GM21825 (cell line): ENCODE measurements around the gene ASAP3.
"Not testable (repeated sequence)": the region's sequence is repeated elsewhere in the genome, so short reads cannot be mapped to it uniquely, and the experiment has no call there.

Source experiments
- ATAC-seq: cut with Tn5 transposase; IDR thresholded peaks from one replicate; pipeline ENCODE4 v1.9.1; 2021; ENCODE audit warnings: mild to moderate bottlenecking, moderate library complexity; ENCODE audit not compliant: unreplicated experiment

ASAP3 gene

GRCh38 chr1:23400324-23401114 lies 83.5 kb downstream of the ASAP3 start:
- no peak for ATAC-seq

GRCh38 chr1:23399229-23399628 lies 84.8 kb downstream of the ASAP3 start:
- no peak for ATAC-seq

- no peak for ATAC-seq
Observed at GRCh38 chr1:23397908-23398307, 86.1 kb downstream of the ASAP3 start.

GRCh38 chr1:23396380-23396779 lies 87.6 kb downstream of the ASAP3 start:
- ATAC-seq = no peak

GRCh38 chr1:23395849-23396248 lies 88.1 kb downstream of the ASAP3 start:
- no peak for ATAC-seq

- no peak for ATAC-seq
Observed at GRCh38 chr1:23395154-23395724, 88.7 kb downstream of the ASAP3 start.

- ATAC-seq = no peak
Observed at GRCh38 chr1:23394684-23395083, 89.3 kb downstream of the ASAP3 start.

- ATAC-seq = no peak
Observed at GRCh38 chr1:23394181-23394580, 89.8 kb downstream of the ASAP3 start.

- ATAC-seq = no peak
Observed at GRCh38 chr1:23393706-23394105, 90.3 kb downstream of the ASAP3 start.

- ATAC-seq = no peak
Observed at GRCh38 chr1:23392125-23392855, 91.7 kb downstream of the ASAP3 start.

GRCh38 chr1:23389837-23390321 lies 94.1 kb downstream of the ASAP3 start:
- ATAC-seq = no peak

- ATAC-seq = no peak
Observed at GRCh38 chr1:23387494-23387893, 96.5 kb downstream of the ASAP3 start.

GRCh38 chr1:23385119-23385621 lies 98.8 kb downstream of the ASAP3 start:
- ATAC-seq = no peak

- no peak for ATAC-seq
Observed at GRCh38 chr1:23384312-23385058, 99.5 kb downstream of the ASAP3 start.

- no peak for ATAC-seq
Observed at GRCh38 chr1:23383577-23384311, 100.2 kb downstream of the ASAP3 start.

GRCh38 chr1:23381233-23381885 lies 102.6 kb downstream of the ASAP3 start:
- no peak for ATAC-seq

- ATAC-seq = no peak
Observed at GRCh38 chr1:23380719-23381118, 103.3 kb downstream of the ASAP3 start.

- not testable (repeated sequence) for ATAC-seq
Observed at GRCh38 chr1:23380236-23380635, 103.7 kb downstream of the ASAP3 start.
